H1 (cell line): ENCODE measurements around the gene STAT3. TPM values are rescaled to one million over a fixed set of nuclear protein-coding genes. Genes with fewer than 3 reads are reported as not detected.

Experiments
- CTCF ChIA-PET: fragments of 300-600 bp; sonication (Branson Sonifier 250); formaldehyde crosslinking; loops from one replicate; lab custom pipeline; 2021; ENCODE audit not compliant: partially characterized antibody; lab: Charles Lee
- POLR2A ChIA-PET: fragments of 300-600 bp; sonication (Branson Sonifier 250); formaldehyde crosslinking; loops from one replicate; lab custom pipeline; 2021; ENCODE audit warnings: inconsistent platforms; ENCODE audit not compliant: partially characterized antibody; lab: Charles Lee
- DNase-seq, 2 experiments: peaks; one replicate each; pipeline versions ENCODE4 v3.0.0 to v3.0.0-alpha.2; 2010 to 2022; ENCODE audit warnings: low spot score in 2 of 2, low read depth in 1 of 2, mixed read lengths in 1 of 2
- FAIRE-seq: peaks from 2 replicates; lab custom pipeline; 2011; peaks lifted over from hg19 to GRCh38; lab: Jason Lieb, UNC
- H2AFZ ChIP-seq: 2 replicates; pipeline ENCODE4 v1.8.1; 2012; ENCODE audit warnings: low read length, inconsistent platforms
- H2AK5ac ChIP-seq: 2 replicates; pipeline ENCODE4 v1.6.1; 2013; ENCODE audit warnings: low read depth, low read length
- H2BK120ac ChIP-seq: replicated peaks from 2 replicates; pipeline ENCODE3; 2013; ENCODE audit warnings: low read depth, low read length, inconsistent platforms
- H2BK12ac ChIP-seq: 2 replicates; pipeline ENCODE4 v1.6.1; 2013; ENCODE audit warnings: low read depth, low read length
- H2BK15ac ChIP-seq: 2 replicates; pipeline ENCODE4 v1.6.1; 2013; ENCODE audit warnings: low read length
- H2BK20ac ChIP-seq: 2 replicates; pipeline ENCODE4 v1.6.1; 2013; ENCODE audit warnings: low read length
- H2BK5ac ChIP-seq: 2 replicates; pipeline ENCODE4 v1.6.1; 2013; ENCODE audit warnings: low read depth, low read length
- H3K14ac ChIP-seq: 2 replicates; pipeline ENCODE4 v1.6.1; 2013; ENCODE audit warnings: inconsistent platforms; ENCODE audit not compliant: insufficient read length
- H3K18ac ChIP-seq: 2 replicates; pipeline ENCODE4 v1.6.1; 2013; ENCODE audit warnings: low read length; ENCODE audit errors: extremely low read depth
- H3K23ac ChIP-seq: 2 replicates; pipeline ENCODE4 v1.6.1; 2013; ENCODE audit warnings: inconsistent platforms; ENCODE audit not compliant: insufficient read length
- H3K23me2 ChIP-seq: 2 replicates; pipeline ENCODE4 v1.6.1; 2013; ENCODE audit warnings: low read depth, low read length
- H3K27ac ChIP-seq: 2 replicates; pipeline ENCODE4 v1.6.1; 2011; ENCODE audit warnings: low read depth, low read length, inconsistent platforms
- H3K27me3 ChIP-seq, 4 experiments: replicated peaks in 1 of 4; 1 replicate in 1 of 4; 2 replicates in 3 of 4; pipeline versions ENCODE4 v1.6.1 to v1.8.1; 2011 to 2013; ENCODE audit warnings: low read length in 3 of 4, mild to moderate bottlenecking in 3 of 4, inconsistent platforms in 2 of 4, mixed read lengths in 2 of 4, moderate library complexity in 1 of 4; ENCODE audit not compliant: control insufficient read depth in 3 of 4, insufficient read depth in 3 of 4; ENCODE audit errors: extremely low read depth in 1 of 4
- H3K36me3 ChIP-seq, 4 experiments: 2 replicates each; pipeline versions ENCODE4 v1.6.1 to v1.8.1; 2011 to 2013; ENCODE audit warnings: mild to moderate bottlenecking in 4 of 4, low read length in 3 of 4, moderate library complexity in 2 of 4, control low read depth in 1 of 4, inconsistent platforms in 1 of 4; ENCODE audit not compliant: insufficient read depth in 4 of 4, control insufficient read depth in 2 of 4
- H3K4ac ChIP-seq: replicated peaks from 2 replicates; pipeline ENCODE3; 2013; ENCODE audit warnings: low read length, low read depth, mixed read lengths, inconsistent platforms; ENCODE audit not compliant: insufficient read length
- H3K4me1 ChIP-seq, 4 experiments: replicated peaks in 1 of 4; 1 replicate in 1 of 4; 2 replicates in 3 of 4; pipeline versions ENCODE4 v1.6.1 to v1.8.1; 2011 to 2013; ENCODE audit warnings: low read length in 3 of 4, inconsistent platforms in 2 of 4, mixed read lengths in 1 of 4; ENCODE audit not compliant: insufficient read depth in 4 of 4, control insufficient read depth in 3 of 4
- H3K4me2 ChIP-seq, 2 experiments: 2 replicates each; pipeline versions ENCODE4 v1.6.1 to v1.8.1; 2011 to 2013; ENCODE audit warnings: low read depth in 2 of 2, low read length in 2 of 2, control low read depth in 1 of 2, inconsistent platforms in 1 of 2, mild to moderate bottlenecking in 1 of 2; ENCODE audit not compliant: insufficient read depth in 1 of 2
- H3K4me3 ChIP-seq, 4 experiments: fragments of 200-600, 300-600 bp in 1 of 4; sonication (generic), shearing (Covaris generic), sonication (Bioruptor Twin) in 1 of 4; 2 replicates each; pipeline versions ENCODE4 v1.5.1 to v1.8.1; 2011 to 2016; ENCODE audit warnings: low read length in 4 of 4, low read depth in 3 of 4, control low read depth in 2 of 4, inconsistent platforms in 2 of 4, mild to moderate bottlenecking in 2 of 4, mixed read lengths in 1 of 4, moderate library complexity in 1 of 4; ENCODE audit not compliant: insufficient read depth in 2 of 4; ENCODE audit errors: extremely low read depth in 1 of 4
- H3K56ac ChIP-seq: replicated peaks from 2 replicates; pipeline ENCODE3; 2013; ENCODE audit warnings: low read depth, mild to moderate bottlenecking, mixed read lengths, low read length, inconsistent platforms; ENCODE audit not compliant: insufficient read length
- H3K79me1 ChIP-seq: 2 replicates; pipeline ENCODE4 v1.6.1; 2013; ENCODE audit warnings: low read depth, low read length, control low read depth
- H3K79me2 ChIP-seq, 2 experiments: 2 replicates each; pipeline versions ENCODE4 v1.6.1 to v1.8.1; 2012 to 2013; ENCODE audit warnings: low read length in 2 of 2, mild to moderate bottlenecking in 2 of 2, inconsistent platforms in 1 of 2; ENCODE audit not compliant: insufficient read depth in 2 of 2, control insufficient read depth in 1 of 2
- H3K9ac ChIP-seq, 4 experiments: replicated peaks in 1 of 4; 1 replicate in 1 of 4; 2 replicates in 3 of 4; pipeline versions ENCODE4 v1.6.1 to v1.8.1; 2011 to 2013; ENCODE audit warnings: low read depth in 3 of 4, low read length in 3 of 4, control low read depth in 2 of 4, mild to moderate bottlenecking in 2 of 4, moderate library complexity in 2 of 4, inconsistent platforms in 1 of 4; ENCODE audit errors: extremely low read depth in 1 of 4
- H3K9me3 ChIP-seq, 2 experiments: 2 replicates each; pipeline versions ENCODE4 v1.6.1 to v1.8.1; 2012 to 2013; ENCODE audit warnings: mild to moderate bottlenecking in 2 of 2, moderate library complexity in 2 of 2, control low read depth in 1 of 2, inconsistent platforms in 1 of 2, low read depth in 1 of 2, low read length in 1 of 2, mixed read lengths in 1 of 2; ENCODE audit not compliant: insufficient read depth in 2 of 2
- H4K20me1 ChIP-seq, 2 experiments: replicated peaks in 1 of 2; 2 replicates each; pipeline versions ENCODE3 to v1.8.1; 2011 to 2013; ENCODE audit warnings: inconsistent platforms in 2 of 2, low read length in 2 of 2, mild to moderate bottlenecking in 1 of 2; ENCODE audit not compliant: insufficient read depth in 2 of 2, control insufficient read depth in 1 of 2
- H4K5ac ChIP-seq: 2 replicates; pipeline ENCODE4 v1.6.1; 2013; ENCODE audit warnings: low read length, low read depth, mixed read lengths, inconsistent platforms; ENCODE audit not compliant: insufficient read length
- H4K8ac ChIP-seq: 2 replicates; pipeline ENCODE4 v1.8.0; 2013; ENCODE audit warnings: mild to moderate bottlenecking, moderate library complexity, low read length, inconsistent platforms; ENCODE audit not compliant: insufficient read depth; ENCODE audit errors: extremely low read depth
- H4K91ac ChIP-seq: replicated peaks from 2 replicates; pipeline ENCODE3; 2013; ENCODE audit warnings: low read length, mixed read lengths, inconsistent platforms; ENCODE audit not compliant: insufficient read length
- ASH2L ChIP-seq: fragments of 200-600, 300-600 bp; sonication (generic); IDR thresholded peaks from one replicate; pipeline ENCODE4 v1.7.1; 2017; ENCODE audit warnings: low read length
- CTBP2 ChIP-seq: IDR thresholded peaks from 2 replicates; pipeline ENCODE4 v1.7.0; 2011; ENCODE audit warnings: borderline replicate concordance, mild to moderate bottlenecking, moderate library complexity, mixed read lengths, low read length; ENCODE audit not compliant: insufficient read depth, insufficient read length
- EP300 ChIP-seq, 2 experiments: IDR thresholded peaks; 1 replicate in 1 of 2; 2 replicates in 1 of 2; pipeline ENCODE4 v1.6.1; 2011 to 2012; ENCODE audit warnings: low read depth in 2 of 2, low read length in 2 of 2, mild to moderate bottlenecking in 2 of 2, borderline replicate concordance in 1 of 2, inconsistent platforms in 1 of 2, moderate library complexity in 1 of 2
- JUN ChIP-seq: IDR thresholded peaks from 2 replicates; pipeline ENCODE4 v1.6.1; 2011; ENCODE audit warnings: low read depth, mild to moderate bottlenecking, improper control_type of control experiment, low read length
- KDM1A ChIP-seq: fragments of 200-600, 300-600 bp; sonication (generic); IDR thresholded peaks from 2 replicates; pipeline ENCODE4 v1.7.1; 2016; ENCODE audit warnings: mild to moderate bottlenecking, low read length, borderline replicate concordance
- KDM5A ChIP-seq: fragments of 200-600 bp; IDR thresholded peaks from 2 replicates; pipeline ENCODE4 v1.7.1; 2012; ENCODE audit warnings: mild to moderate bottlenecking, low read length, inconsistent platforms, mixed read lengths
- MAFK ChIP-seq: IDR thresholded peaks from 2 replicates; pipeline ENCODE4 v1.6.1; 2012; ENCODE audit warnings: low read depth, mild to moderate bottlenecking, improper control_type of control experiment, low read length
- SUZ12 ChIP-seq: fragments of 200-600 bp; sonication (generic); IDR thresholded peaks from 2 replicates; pipeline ENCODE4 v1.6.1; 2012; ENCODE audit warnings: mild to moderate bottlenecking, inconsistent platforms, low read length, moderate library complexity, mixed read lengths
- YY1 ChIP-seq: IDR thresholded peaks from 2 replicates; pipeline ENCODE4 v1.6.1; 2011; ENCODE audit warnings: low read depth, mild to moderate bottlenecking, low read length
- WGBS, 2 experiments: shearing (Covaris generic) in 1 of 2; methylation state at CpG; one replicate each; pipeline versions ENCODE4 v1.1.6 to v1.1.7; 2013 to 2015; ENCODE audit warnings: low lambda C conversion rate in 2 of 2, mixed read lengths in 2 of 2, inconsistent platforms in 1 of 2, low coverage in 1 of 2, missing lambda C conversion rate in 1 of 2; ENCODE audit not compliant: insufficient replicate concordance in 2 of 2, insufficient coverage in 1 of 2, insufficient read length in 1 of 2; ENCODE audit errors: extremely low coverage in 1 of 2, missing lambda C conversion rate in 1 of 2; 5-methylcytosine and 5-hydroxymethylcytosine counted together
- polyA plus RNA-seq, 7 experiments: library from polyadenylated mRNA; depleted of rRNA in 3 of 7; stranded (reverse) in 5 of 7; unstranded in 2 of 7; fragments of >200 nt in 5 of 7; fragments of 200-250 nt in 2 of 7; gene quantifications; 1 replicate in 5 of 7; 2 replicates in 1 of 7; 4 replicates in 1 of 7; pipeline versions ENCODE4 v1.2.1 to v1.2.3, GENCODE V29; 2011 to 2013; ENCODE audit warnings: missing spikeins in 2 of 7, mixed read lengths in 2 of 7
- total RNA-seq: library from RNA; stranded (reverse); fragmentation: NEBNext Ultra II Directional; extraction: Animal tissue kit (Norgen Biotek cat#: 25700); gene quantifications from 2 replicates; pipeline ENCODE4 v1.2.1, GENCODE V29; 2021
- TF ChIP-seq, protein P1 (sequence below): IDR thresholded peaks from 2 replicates; pipeline ENCODE4 v1.6.1; 2011; ENCODE audit warnings: low read length, improper control_type of control experiment

STAT3 gene
- total and polyA plus RNA-seq, 2 of the 8 experiments (the other 6 are each of a cell fraction or from before 2014, with no cell fraction given): 38.4 to 94.1 TPM

DNA sequence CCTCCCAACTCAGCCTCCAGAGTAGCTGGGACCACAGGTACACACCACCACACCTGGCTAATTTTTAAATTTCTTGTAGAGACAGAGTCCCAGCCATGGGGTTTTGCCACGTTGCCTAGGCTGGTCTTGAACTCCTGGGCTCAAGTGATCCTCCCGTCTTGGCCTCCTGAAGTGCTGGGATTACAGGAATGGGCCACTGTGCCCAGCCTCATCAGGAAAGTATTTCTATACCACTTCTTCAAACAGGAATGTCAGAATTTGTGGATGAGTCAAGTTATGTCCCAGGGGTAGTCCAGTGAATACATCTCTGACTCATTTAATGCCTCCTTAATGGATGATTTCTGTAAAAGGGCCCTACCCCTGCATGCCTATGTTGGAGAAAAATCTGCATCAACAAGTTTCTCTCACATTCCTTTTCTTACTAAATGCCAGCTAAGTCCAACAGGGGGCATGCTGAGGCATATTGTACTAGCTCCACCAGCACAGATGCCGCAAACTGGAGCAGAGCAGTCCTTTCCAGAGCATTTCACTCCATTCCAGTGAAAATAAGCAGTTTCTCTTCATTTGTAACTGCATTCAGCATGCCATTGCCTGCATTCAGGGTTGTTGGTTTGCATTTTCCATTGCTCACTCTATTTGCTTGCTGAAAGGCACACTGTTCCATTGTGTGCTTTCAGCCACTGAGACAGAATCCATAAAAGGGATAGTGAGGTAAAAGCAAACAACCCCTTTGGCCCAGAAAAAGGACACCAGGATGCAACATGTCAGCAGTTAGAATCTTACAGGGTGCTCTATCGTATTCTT is 40.1 kb upstream of the STAT3 start:
- H3K27ac ChIP-seq: peak overlapping the region; percentile 65
- no peaks in the 10 kb centered on the region for H3K36me3 ChIP-seq
- no peaks in the 10 kb centered on the region for H4K20me1 ChIP-seq
- H3K23me2 ChIP-seq: no peaks in the 10 kb centered on the region; the same call in 1 of the 2 replicates
- peak overlapping the region in 1 of 4 experiments; percentile 7; a peak in 2 of 7 replicates for H3K9ac ChIP-seq
- H2BK12ac ChIP-seq: peak overlapping the region; percentile 98
- H2BK5ac ChIP-seq: peak overlapping the region; percentile 55
- H2BK15ac ChIP-seq: peak overlapping the region; percentile 65; the same call in 1 of the 2 replicates
- no peak overlapping the region for H3K4me2 ChIP-seq
- no peak overlapping the region for H3K14ac ChIP-seq
- H3K79me1 ChIP-seq: no peaks in the 10 kb centered on the region
- no peak overlapping the region for H3K23ac ChIP-seq
- no peak overlapping the region for H3K56ac ChIP-seq
- peaks cover 0 to 4% (median under 1%) of the 10 kb centered on the region in 4 experiments; a peak in 3 of 7 replicates for H3K4me1 ChIP-seq
- no peak overlapping the region for H4K5ac ChIP-seq
- peak overlapping the region; percentile 50 for H4K91ac ChIP-seq
- no peak overlapping the region for H2AK5ac ChIP-seq
- H3K27me3 ChIP-seq: no peaks in the 10 kb centered on the region
- FAIRE-seq (no peak), DNase-seq (no peak)
- 0 out of 2 replicates have a peak overlapping the region, but pooled peaks have one; percentile 1 for H2BK20ac ChIP-seq
- no peak overlapping the region for H3K4ac ChIP-seq
- peak overlapping the region; percentile 84 for H2AFZ ChIP-seq
- no peaks in the 10 kb centered on the region for H3K79me2 ChIP-seq
- CTCF ChIA-PET: interaction anchor here (0.5 to 6.1 kb wide), 18 partner anchors 11 to 1944 kb away, joined by 3 to 46 read pairs (median 4); no protein-coding TSS in a partner anchor
- POLR2A ChIA-PET: interaction anchor here (0.6 to 1.3 kb wide), 3 partner anchors 84 to 106 kb away, joined by 3 read pairs; no protein-coding TSS in a partner anchor
- no peak overlapping the region for H2BK120ac ChIP-seq
- WGBS, 2 experiments: 74% methylated on average over 4 of the region's 4 CpGs; no CpG with 5 or more reads in 1 of the 2 experiments
- H3K9me3 ChIP-seq: no peaks in the 10 kb centered on the region
- no peak overlapping the region for H3K4me3 ChIP-seq
- H4K8ac ChIP-seq: no peak overlapping the region
- H3K18ac ChIP-seq: no peak overlapping the region; the same call in 1 of the 2 replicates
- no peak for TF ChIP-seq MAFK
- no peak for TF ChIP-seq ASH2L
- TF ChIP-seq EP300 (IDR thresholded peaks at IDR 0.05; ENCODE audit: borderline replicate concordance in 1 of 2, low read depth in 2 of 2, low read length in 2 of 2): no peak
- no peak for TF ChIP-seq KDM1A
- no peak for TF ChIP-seq YY1
- no peak for TF ChIP-seq JUN
- TF ChIP-seq SUZ12: no peak
- TF ChIP-seq KDM5A: no peak
- no peak for TF ChIP-seq CTBP2
- TF ChIP-seq, protein P1, sequence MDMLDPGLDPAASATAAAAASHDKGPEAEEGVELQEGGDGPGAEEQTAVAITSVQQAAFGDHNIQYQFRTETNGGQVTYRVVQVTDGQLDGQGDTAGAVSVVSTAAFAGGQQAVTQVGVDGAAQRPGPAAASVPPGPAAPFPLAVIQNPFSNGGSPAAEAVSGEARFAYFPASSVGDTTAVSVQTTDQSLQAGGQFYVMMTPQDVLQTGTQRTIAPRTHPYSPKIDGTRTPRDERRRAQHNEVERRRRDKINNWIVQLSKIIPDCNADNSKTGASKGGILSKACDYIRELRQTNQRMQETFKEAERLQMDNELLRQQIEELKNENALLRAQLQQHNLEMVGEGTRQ: no peak
